Measurements from ENCODE around the gene C5. TPM values are rescaled to one million over a fixed set of nuclear protein-coding genes. Genes with fewer than 3 reads are reported as not detected.

C5 gene
- total RNA-seq, 4 donors from 2014 or later = 5.2 to 7.2 (median 6.2) TPM

GRCh38 chr9:121026768-121027167 is 23.3 kb downstream of the C5 start:
- no peak for DNase-seq (ENCODE audit: low spot score)
- TF ChIP-seq, protein P1, sequence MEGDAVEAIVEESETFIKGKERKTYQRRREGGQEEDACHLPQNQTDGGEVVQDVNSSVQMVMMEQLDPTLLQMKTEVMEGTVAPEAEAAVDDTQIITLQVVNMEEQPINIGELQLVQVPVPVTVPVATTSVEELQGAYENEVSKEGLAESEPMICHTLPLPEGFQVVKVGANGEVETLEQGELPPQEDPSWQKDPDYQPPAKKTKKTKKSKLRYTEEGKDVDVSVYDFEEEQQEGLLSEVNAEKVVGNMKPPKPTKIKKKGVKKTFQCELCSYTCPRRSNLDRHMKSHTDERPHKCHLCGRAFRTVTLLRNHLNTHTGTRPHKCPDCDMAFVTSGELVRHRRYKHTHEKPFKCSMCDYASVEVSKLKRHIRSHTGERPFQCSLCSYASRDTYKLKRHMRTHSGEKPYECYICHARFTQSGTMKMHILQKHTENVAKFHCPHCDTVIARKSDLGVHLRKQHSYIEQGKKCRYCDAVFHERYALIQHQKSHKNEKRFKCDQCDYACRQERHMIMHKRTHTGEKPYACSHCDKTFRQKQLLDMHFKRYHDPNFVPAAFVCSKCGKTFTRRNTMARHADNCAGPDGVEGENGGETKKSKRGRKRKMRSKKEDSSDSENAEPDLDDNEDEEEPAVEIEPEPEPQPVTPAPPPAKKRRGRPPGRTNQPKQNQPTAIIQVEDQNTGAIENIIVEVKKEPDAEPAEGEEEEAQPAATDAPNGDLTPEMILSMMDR (IDR thresholded peaks at IDR 0.05) = no peak
- ATAC-seq (ENCODE audit: low FRiP score) = no peak

DNA sequence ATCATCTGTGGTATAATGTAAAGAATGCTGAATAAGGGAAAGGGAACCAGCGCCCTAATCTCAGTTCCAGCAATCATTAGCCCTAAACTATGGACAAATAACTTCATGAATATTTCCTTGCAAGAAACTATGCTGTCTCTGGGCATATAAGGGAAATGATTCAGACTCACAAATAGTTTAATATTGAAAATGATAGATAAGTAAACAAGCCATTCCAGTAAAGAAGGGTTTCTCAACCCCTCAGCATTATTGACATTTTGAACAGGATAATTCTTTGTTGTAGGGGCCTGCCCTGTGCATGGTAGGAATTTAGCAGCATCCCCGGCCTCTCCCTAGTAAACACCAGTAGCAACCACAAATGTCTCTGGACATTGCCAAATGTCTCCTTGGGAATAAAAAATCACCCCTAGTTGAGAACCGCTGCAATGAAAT is 23.8 kb downstream of the C5 start:
- TF ChIP-seq, protein P1 (IDR thresholded peaks at IDR 0.05) = no peak
- ATAC-seq (ENCODE audit: low FRiP score) = no peak

DNA sequence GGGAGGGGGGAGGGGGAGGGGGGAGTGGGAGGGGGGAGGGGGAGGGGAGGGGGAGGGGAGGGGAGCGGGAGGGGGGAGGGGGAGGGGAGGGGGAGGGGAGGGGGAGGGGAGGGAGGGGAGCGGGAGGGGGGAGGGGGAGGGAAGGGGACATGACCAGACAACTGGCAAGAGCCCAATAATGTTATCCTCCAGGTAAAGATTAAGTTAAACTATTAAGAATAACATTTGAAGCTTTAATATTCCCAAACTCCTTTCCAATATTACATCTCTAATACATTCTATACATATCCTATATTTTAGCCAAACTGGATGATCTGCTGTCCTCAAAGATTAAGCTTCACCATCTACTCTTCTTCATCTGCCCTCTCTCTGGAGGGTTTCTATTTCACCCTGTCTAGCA is 25.8 kb downstream of the C5 start:
- TF ChIP-seq, protein P1 (IDR thresholded peaks at IDR 0.05) = no peak
- ATAC-seq (ENCODE audit: low FRiP score) (no peak), DNase-seq (ENCODE audit: low spot score) (no peak)

More for the DNA sequence above, 23.8 kb downstream of the C5 start:
- no peak for DNase-seq (ENCODE audit: low spot score)

DNA sequence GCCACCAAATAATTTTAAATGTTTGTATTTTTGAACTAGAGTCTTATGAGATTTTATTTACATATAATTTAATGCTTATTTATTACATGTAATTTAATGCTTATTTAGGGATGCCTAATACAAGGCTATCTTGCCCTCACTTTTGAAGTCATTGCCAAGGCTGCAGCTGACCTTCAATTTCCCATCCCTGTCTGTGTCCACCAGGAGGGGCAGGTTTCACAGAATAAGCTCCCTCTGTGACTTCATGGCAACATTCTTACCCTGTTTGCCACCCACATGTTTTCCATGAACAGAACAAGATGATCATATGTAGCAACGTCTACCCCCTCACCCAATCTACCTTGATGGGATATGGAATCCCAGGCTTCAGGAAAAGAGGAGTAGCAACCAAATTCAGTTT is 27.0 kb downstream of the C5 start:
- DNase-seq (ENCODE audit: low spot score) (no peak), ATAC-seq (ENCODE audit: low FRiP score) (no peak)
- TF ChIP-seq, protein P1 (IDR thresholded peaks at IDR 0.05) = no peak

GRCh38 chr9:121021301-121021700 is 28.8 kb downstream of the C5 start:
- TF ChIP-seq, protein P1 (IDR thresholded peaks at IDR 0.05) = no peak
- DNase-seq (ENCODE audit: low spot score) (no peak), ATAC-seq (ENCODE audit: low FRiP score) (no peak)

- no peak for ATAC-seq (ENCODE audit: low FRiP score)
- DNase-seq (ENCODE audit: low spot score) = no peak
- TF ChIP-seq, protein P1 (IDR thresholded peaks at IDR 0.05) = no peak
Measured at GRCh38 chr9:121019273-121019672, 30.8 kb downstream of the C5 start.

GRCh38 chr9:121013911-121014310 is 36.2 kb downstream of the C5 start:
- TF ChIP-seq, protein P1 (IDR thresholded peaks at IDR 0.05) = no peak
- ATAC-seq (ENCODE audit: low FRiP score) = no peak

More at GRCh38 chr9:121013911-121014310, 36.2 kb downstream of the C5 start:
- DNase-seq (ENCODE audit: low spot score) = no peak

Measured in omental fat pad (tissue), 4 donors.